Activated CD4-positive, alpha-beta memory T cell treated with anti-CD3 and anti-CD28 coated beads for 36 hours (primary cell): Measurements from ENCODE around the gene EML5. TPM values are rescaled to one million over a fixed set of nuclear protein-coding genes. Genes with fewer than 3 reads are reported as not detected.

ENCODE experiments used
- CTCF ChIA-PET: fragments of 350-600 bp; sonication (Branson Sonifier 250); formaldehyde crosslinking; loops from one replicate; lab custom pipeline; 2021; ENCODE audit warnings: antibody characterized with exemption, inconsistent platforms; lab: Charles Lee
- POLR2A ChIA-PET: fragments of 350-600 bp; sonication (Branson Sonifier 250); formaldehyde crosslinking; loops from one replicate; lab custom pipeline; 2021; ENCODE audit warnings: antibody characterized with exemption; lab: Charles Lee
- DNase-seq: peaks from one replicate; pipeline ENCODE4 v3.0.0-alpha.2; 2020
- H3K27ac Mint-ChIP-seq: one replicate; pipeline ENCODE4 v1.8.0; 2021; ENCODE audit warnings: mixed read lengths
- H3K27me3 Mint-ChIP-seq: one replicate; pipeline ENCODE4 v1.8.0; 2021; ENCODE audit warnings: mixed read lengths
- H3K36me3 Mint-ChIP-seq: one replicate; pipeline ENCODE4 v1.8.0; 2021; ENCODE audit warnings: mixed read lengths
- H3K4me1 Mint-ChIP-seq: one replicate; pipeline ENCODE4 v1.8.0; 2021; ENCODE audit warnings: low read depth, mixed read lengths
- H3K4me3 Mint-ChIP-seq: one replicate; pipeline ENCODE4 v1.8.0; 2021; ENCODE audit warnings: mild to moderate bottlenecking, mixed read lengths
- H3K9me3 Mint-ChIP-seq: one replicate; pipeline ENCODE4 v1.8.0; 2021; ENCODE audit warnings: mixed read lengths
- intact Hi-C: fragments of 100-400 bp; cut with micrococcal nuclease; formaldehyde crosslinking; loops from one replicate; pipeline ENCODE4 v1.15.1; 2023
- total RNA-seq, 2 experiments: library from RNA; stranded (reverse); gene quantifications; one replicate each; pipeline ENCODE4 v1.2.3, GENCODE V29; 2021

Gene EML5
- total RNA-seq, 2 experiments from 2014 or later, result 5.7 to 6.2 TPM

- no peak for DNase-seq
- H3K4me1 Mint-ChIP-seq, result no peaks in the 10 kb centered on the region
- H3K27me3 Mint-ChIP-seq, result no peaks in the 10 kb centered on the region
- POLR2A ChIA-PET, result no interaction called here
- no peak overlapping the region for H3K4me3 Mint-ChIP-seq
- H3K9me3 Mint-ChIP-seq, result no peaks in the 10 kb centered on the region
- no peak overlapping the region for H3K27ac Mint-ChIP-seq
- CTCF ChIA-PET, result no interaction called here
- intact Hi-C loops, result no loop called here
- peaks cover 46% of the 10 kb centered on the region for H3K36me3 Mint-ChIP-seq
Observed at GRCh38 chr14:88588081-88588480, 204.7 kb downstream of the EML5 start.

- CTCF ChIA-PET, result no interaction called here
Observed at GRCh38 chr14:88584451-88584850, 208.3 kb downstream of the EML5 start.

GRCh38 chr14:88576222-88576621 is 216.5 kb downstream of the EML5 start:
- Mint-ChIP-seq H3K27me3 (no peaks in the 10 kb centered on the region), H3K4me1 (no peaks in the 10 kb centered on the region), H3K36me3 (peaks cover 53% of the 10 kb centered on the region), H3K9me3 (no peaks in the 10 kb centered on the region), H3K27ac (no peak overlapping the region), H3K4me3 (no peak overlapping the region)
- DNase-seq, result no peak
- ChIA-PET POLR2A (no interaction called here), CTCF (no interaction called here)
- intact Hi-C loops, result no loop called here

More at GRCh38 chr14:88584451-88584850, 208.3 kb downstream of the EML5 start:
- intact Hi-C loops, result no loop called here
- no peak for DNase-seq
- POLR2A ChIA-PET, result no interaction called here
- H3K27ac Mint-ChIP-seq, result no peak overlapping the region
- H3K36me3 Mint-ChIP-seq, result peaks cover 47% of the 10 kb centered on the region
- H3K4me1 Mint-ChIP-seq, result no peaks in the 10 kb centered on the region
- H3K9me3 Mint-ChIP-seq, result no peaks in the 10 kb centered on the region
- no peak overlapping the region for H3K4me3 Mint-ChIP-seq
- H3K27me3 Mint-ChIP-seq, result no peaks in the 10 kb centered on the region

GRCh38 chr14:88572117-88572516 is 220.6 kb downstream of the EML5 start:
- H3K27me3 Mint-ChIP-seq, result no peaks in the 10 kb centered on the region
- H3K4me1 Mint-ChIP-seq, result no peaks in the 10 kb centered on the region
- CTCF ChIA-PET, result no interaction called here
- POLR2A ChIA-PET, result no interaction called here
- peaks cover 4% of the 10 kb centered on the region for H3K9me3 Mint-ChIP-seq
- no peak for DNase-seq
- no peak overlapping the region for H3K4me3 Mint-ChIP-seq
- intact Hi-C loops, result no loop called here
- H3K36me3 Mint-ChIP-seq, result peaks cover 58% of the 10 kb centered on the region
- H3K27ac Mint-ChIP-seq, result no peak overlapping the region

GRCh38 chr14:88568196-88568595 is 224.6 kb downstream of the EML5 start:
- Mint-ChIP-seq H3K27ac (no peak overlapping the region), H3K36me3 (peaks cover 44% of the 10 kb centered on the region), H3K4me1 (peaks cover 15% of the 10 kb centered on the region), H3K4me3 (no peak overlapping the region), H3K27me3 (no peaks in the 10 kb centered on the region), H3K9me3 (peaks cover 4% of the 10 kb centered on the region)
- DNase-seq, result no peak
- ChIA-PET CTCF (no interaction called here), POLR2A (no interaction called here)
- intact Hi-C loops, result no loop called here

- H3K4me3 Mint-ChIP-seq, result no peak overlapping the region
- CTCF ChIA-PET, result no interaction called here
- peaks cover 24% of the 10 kb centered on the region for H3K4me1 Mint-ChIP-seq
- peaks cover 30% of the 10 kb centered on the region for H3K36me3 Mint-ChIP-seq
- H3K27me3 Mint-ChIP-seq, result peaks cover 2% of the 10 kb centered on the region
- DNase-seq, result no peak
- POLR2A ChIA-PET, result interaction anchor here (0.8 kb wide), 1 partner anchor 12 kb away, joined by 3 read pairs; no protein-coding TSS in a partner anchor
- peaks cover 4% of the 10 kb centered on the region for H3K9me3 Mint-ChIP-seq
- no peak overlapping the region for H3K27ac Mint-ChIP-seq
- intact Hi-C loops, result no loop called here
Observed at GRCh38 chr14:88565427-88565826, 227.3 kb downstream of the EML5 start.

GRCh38 chr14:88563845-88564244 is 228.9 kb downstream of the EML5 start:
- H3K4me1 Mint-ChIP-seq, result peaks cover 26% of the 10 kb centered on the region
- CTCF ChIA-PET, result interaction anchor here (0.7 kb wide), 1 partner anchor 262 kb away, joined by 3 read pairs; no protein-coding TSS in a partner anchor
- peaks cover 17% of the 10 kb centered on the region for H3K36me3 Mint-ChIP-seq
- POLR2A ChIA-PET, result no interaction called here
- intact Hi-C loops, result loop anchor here (5.0 kb wide), 1 partner anchor 557 kb away; the partner anchor contains the start of gene GPR65
- DNase-seq, result no peak
- H3K27me3 Mint-ChIP-seq, result peaks cover 5% of the 10 kb centered on the region
- H3K4me3 Mint-ChIP-seq, result peak overlapping the region; percentile 94
- H3K9me3 Mint-ChIP-seq, result peaks cover 4% of the 10 kb centered on the region
- H3K27ac Mint-ChIP-seq, result peak overlapping the region; percentile 28

- Mint-ChIP-seq H3K27me3 (peaks cover 7% of the 10 kb centered on the region), H3K4me1 (peaks cover 28% of the 10 kb centered on the region), H3K27ac (peak within 1 kb of the TSS; percentile 87), H3K4me3 (peak within 1 kb of the TSS; percentile 94), H3K9me3 (peaks cover 2% of the 10 kb centered on the region), H3K36me3 (peaks cover 9% of the 10 kb centered on the region)
- DNase-seq, result peak; percentile 90
- intact Hi-C loops, result loop anchor here (1.0 to 5.0 kb wide), 2 partner anchors 36 to 556 kb away; partner anchors contain the start of gene GPR65
- ChIA-PET CTCF (interaction anchor here (0.7 kb wide), 1 partner anchor 262 kb away, joined by 3 read pairs; no protein-coding TSS in a partner anchor), POLR2A (no interaction called here)
Observed at GRCh38 chr14:88562831-88563686, 229.7 kb downstream of the EML5 start, which contains the start of gene ZC3H14. Gene ZC3H14 (plus strand): TSS chr14:88563037. CDS start chr14:88563134, 97 bp downstream.

GRCh38 chr14:88562532-88562830 is 230.3 kb downstream of the EML5 start:
- peaks cover 4% of the 10 kb centered on the region for H3K36me3 Mint-ChIP-seq
- H3K9me3 Mint-ChIP-seq, result no peaks in the 10 kb centered on the region
- peak overlapping the region; percentile 94 for H3K4me3 Mint-ChIP-seq
- intact Hi-C loops, result loop anchor here (1.0 to 5.0 kb wide), 2 partner anchors 37 to 555 kb away; partner anchors contain the start of gene GPR65
- DNase-seq, result no peak
- peak overlapping the region; percentile 87 for H3K27ac Mint-ChIP-seq
- H3K27me3 Mint-ChIP-seq, result peaks cover 7% of the 10 kb centered on the region
- POLR2A ChIA-PET, result no interaction called here
- peaks cover 32% of the 10 kb centered on the region for H3K4me1 Mint-ChIP-seq
- CTCF ChIA-PET, result no interaction called here

Other genes with a start within 250 kb of the EML5 start
- under 1 TPM in 1 of 2 experiments, not detected in 1; 0.17 TPM for gene PTPN21, start 237.9 kb downstream of the EML5 start, total RNA-seq
- gene ZC3H14, start 229.9 kb downstream of the EML5 start, total RNA-seq, result 10 to 100 TPM; 43.7 to 45.2 TPM
- gene TTC8, start 31.7 kb upstream of the EML5 start, total RNA-seq, result 1 to 10 TPM; 3.3 to 4.9 TPM